Duodenal mucosa (tissue), 2 donors: ENCODE measurements around the gene DOK3.
"Not testable (repeated sequence)": the region's sequence is repeated elsewhere in the genome, so short reads cannot be mapped to it uniquely, and the experiment has no call there.

Experiments
- H3K27ac ChIP-seq: one replicate; pipeline ENCODE4 v1.7.0; 2013; ENCODE audit warnings: low read depth, low read length
- H3K27me3 ChIP-seq, 2 donors: one replicate each; pipeline ENCODE4 v1.7.0; 2013; ENCODE audit warnings: low read length in 2 of 2, control low read depth in 1 of 2; ENCODE audit not compliant: insufficient read depth in 2 of 2, control insufficient read depth in 1 of 2
- H3K36me3 ChIP-seq, 2 donors: one replicate each; pipeline ENCODE4 v1.7.0; 2013; ENCODE audit warnings: low read length in 2 of 2, control low read depth in 1 of 2; ENCODE audit not compliant: insufficient read depth in 2 of 2, control insufficient read depth in 1 of 2
- H3K4me1 ChIP-seq, 2 donors: one replicate each; pipeline ENCODE4 v1.7.0; 2013; ENCODE audit warnings: low read length in 2 of 2, control low read depth in 1 of 2; ENCODE audit not compliant: insufficient read depth in 2 of 2, control insufficient read depth in 1 of 2
- H3K4me3 ChIP-seq, 2 donors: one replicate each; pipeline ENCODE4 v1.7.0; 2013; ENCODE audit warnings: low read length in 2 of 2, low read depth in 1 of 2
- H3K9ac ChIP-seq, 2 donors: one replicate each; pipeline ENCODE4 v1.7.0; 2013; ENCODE audit warnings: low read length in 2 of 2, low read depth in 1 of 2
- H3K9me3 ChIP-seq, 2 donors: one replicate each; pipeline ENCODE4 v1.7.0; 2013; ENCODE audit warnings: low read length in 2 of 2, control low read depth in 1 of 2; ENCODE audit not compliant: control insufficient read depth in 1 of 2

Gene DOK3

DNA sequence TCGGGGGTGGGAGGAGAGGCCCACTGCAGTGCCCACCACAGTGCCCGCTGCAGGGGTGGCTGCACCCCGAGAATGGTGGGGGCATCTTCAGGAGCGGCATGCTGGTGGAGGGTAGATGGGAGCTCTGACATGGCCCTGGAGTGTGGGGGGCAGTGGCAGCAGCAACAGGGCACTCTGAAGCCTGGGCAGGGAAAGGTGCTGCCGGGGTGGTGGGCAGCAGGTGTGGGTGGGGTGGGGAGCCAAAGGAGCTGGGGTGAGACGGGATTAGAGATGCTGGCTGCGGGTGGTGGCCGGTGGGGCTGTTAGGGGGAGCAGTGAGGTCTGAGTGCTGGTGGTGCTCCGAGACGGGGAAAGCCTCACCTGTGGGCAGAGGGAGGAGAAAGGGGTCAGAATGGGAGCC is 26.8 kb upstream of the DOK3 start:
- H3K27me3 ChIP-seq: no peaks in the 10 kb centered on the region
- H3K27ac ChIP-seq: no peak overlapping the region
- peaks cover 46 to 65% of the 10 kb centered on the region in 2 donors for H3K36me3 ChIP-seq
- no peak overlapping the region for H3K9ac ChIP-seq
- H3K4me3 ChIP-seq: no peak overlapping the region
- no peaks in the 10 kb centered on the region for H3K4me1 ChIP-seq
- H3K9me3 ChIP-seq: no peaks in the 10 kb centered on the region

- no peak overlapping the region for H3K27ac ChIP-seq
- H3K4me3 ChIP-seq: no peak overlapping the region
- no peak overlapping the region for H3K9ac ChIP-seq
- no peaks in the 10 kb centered on the region for H3K27me3 ChIP-seq
- no peaks in the 10 kb centered on the region for H3K9me3 ChIP-seq
- no peaks in the 10 kb centered on the region for H3K4me1 ChIP-seq
- peaks cover 55 to 76% of the 10 kb centered on the region in 2 donors for H3K36me3 ChIP-seq
Observed at GRCh38 chr5:177535125-177535524, 25.5 kb upstream of the DOK3 start.

DNA sequence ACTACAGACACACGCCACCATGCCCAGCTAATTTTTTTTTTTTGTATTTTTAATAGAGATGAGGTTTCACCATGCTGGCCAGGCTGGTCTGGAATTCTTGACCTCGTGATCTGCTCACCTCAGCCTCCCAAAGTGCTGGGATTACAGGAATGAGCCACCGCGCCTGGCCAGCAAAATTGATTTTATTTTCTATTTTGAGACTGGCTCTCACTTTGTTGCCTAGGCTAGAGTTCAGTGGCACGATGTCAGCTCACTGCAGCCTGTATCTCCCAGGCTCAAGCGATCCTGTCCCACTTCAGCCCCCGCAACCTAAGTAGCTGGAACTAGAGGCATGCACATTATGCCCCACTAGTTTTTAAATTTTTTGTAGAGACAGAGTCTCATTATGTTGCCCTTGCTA is 24.8 kb upstream of the DOK3 start:
- not testable (repeated sequence) for H3K27me3 ChIP-seq, H3K4me3 ChIP-seq, H3K9ac ChIP-seq, H3K9me3 ChIP-seq, H3K27ac ChIP-seq, H3K4me1 ChIP-seq
- peaks cover 62 to 79% of the 10 kb centered on the region in 2 donors for H3K36me3 ChIP-seq

DNA sequence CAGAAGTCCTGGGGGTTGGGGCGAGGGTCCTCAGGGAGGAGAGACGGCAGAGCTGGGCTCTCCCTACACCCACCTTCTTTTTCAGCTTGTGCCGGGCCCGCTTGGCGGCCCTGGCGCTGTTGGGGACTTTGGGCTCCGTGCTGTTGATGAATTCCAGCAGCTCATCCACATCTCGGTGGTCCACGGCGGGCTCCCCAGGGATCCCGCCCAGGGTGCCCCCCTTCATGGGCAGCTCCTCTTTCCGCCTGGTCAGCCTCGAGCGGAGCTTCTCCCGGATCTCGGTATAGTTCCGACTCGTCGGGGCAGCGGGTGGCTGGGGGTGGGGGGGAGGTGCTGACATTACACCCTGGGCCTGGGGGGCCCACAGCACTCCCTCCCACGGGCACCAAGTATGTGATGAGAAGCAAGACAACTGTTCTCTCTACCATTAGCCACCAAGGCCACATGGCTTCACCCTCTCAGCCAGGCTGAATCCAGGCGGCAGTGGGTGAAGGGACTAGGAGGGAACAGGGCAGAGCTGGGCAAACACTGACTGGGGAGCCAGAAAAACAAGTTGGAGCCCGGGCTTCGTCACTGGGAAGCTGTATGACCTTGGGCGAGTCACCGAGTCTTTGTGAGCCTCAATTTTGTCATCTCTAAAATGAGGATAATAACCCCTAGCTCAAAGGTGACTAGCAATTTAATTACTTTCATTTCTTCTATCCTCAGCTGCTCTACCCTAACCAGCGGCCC is 21.7 kb upstream of the DOK3 start:
- Histone ChIP-seq H3K27me3 (no peaks in the 10 kb centered on the region), H3K36me3 (peaks cover 51 to 79% of the 10 kb centered on the region in 2 donors), H3K4me3 (no peak overlapping the region), H3K9ac (no peak overlapping the region), H3K4me1 (no peaks in the 10 kb centered on the region), H3K27ac (no peak overlapping the region), H3K9me3 (no peaks in the 10 kb centered on the region)

GRCh38 chr5:177530638-177531037 is 21.0 kb upstream of the DOK3 start:
- no peaks in the 10 kb centered on the region for H3K9me3 ChIP-seq
- H3K9ac ChIP-seq: no peak overlapping the region
- no peak overlapping the region for H3K27ac ChIP-seq
- H3K4me3 ChIP-seq: no peak overlapping the region
- no peaks in the 10 kb centered on the region for H3K4me1 ChIP-seq
- peaks cover 57 to 80% of the 10 kb centered on the region in 2 donors for H3K36me3 ChIP-seq
- H3K27me3 ChIP-seq: no peaks in the 10 kb centered on the region

DNA sequence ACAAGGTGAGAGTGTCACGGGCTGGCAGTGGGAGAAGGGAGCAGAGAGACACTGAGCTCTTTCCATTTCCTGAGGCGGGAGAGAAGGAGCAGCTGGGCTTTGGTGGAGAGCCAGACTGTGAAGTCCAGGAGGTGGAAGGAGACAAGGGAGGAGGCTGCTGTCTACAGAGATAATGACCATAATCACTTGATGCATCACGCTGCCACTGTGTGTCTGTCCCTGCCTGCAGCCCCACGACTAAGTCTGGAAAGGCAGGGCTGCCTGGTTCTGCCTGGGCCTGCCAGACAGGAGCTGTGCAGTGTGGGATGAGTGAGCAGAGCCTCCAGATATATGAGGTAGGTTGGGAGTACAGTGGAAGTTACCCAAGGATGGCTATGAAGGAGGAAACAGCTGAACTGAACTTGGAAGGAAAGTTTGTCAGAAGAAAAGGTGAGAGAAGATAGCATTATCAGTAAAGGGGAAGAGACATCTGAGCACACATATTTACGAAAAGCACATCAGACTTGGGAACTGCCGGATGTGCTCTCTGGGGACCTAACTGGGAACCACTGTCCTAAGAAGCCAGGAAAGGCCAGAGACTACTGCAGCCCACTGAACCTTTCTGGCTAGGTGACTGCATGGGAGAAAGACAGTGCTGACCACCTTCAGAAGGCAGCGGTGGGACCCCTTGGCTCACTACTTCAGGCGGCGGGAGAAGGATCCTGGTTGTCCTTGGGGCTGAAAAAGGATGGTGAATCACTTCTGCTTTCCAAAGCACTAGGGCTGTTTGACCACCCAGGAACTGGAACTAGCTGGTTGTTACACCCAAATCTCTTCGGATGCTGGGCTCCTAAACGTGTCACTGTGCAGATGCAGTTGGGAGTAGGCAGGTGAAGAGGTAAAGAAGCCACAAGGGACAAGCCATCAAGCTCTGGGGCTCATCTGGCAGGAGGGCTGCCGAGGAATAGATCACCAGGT is 19.9 kb upstream of the DOK3 start:
- Histone ChIP-seq H3K27ac (no peak overlapping the region), H3K27me3 (no peaks in the 10 kb centered on the region), H3K4me1 (no peaks in the 10 kb centered on the region), H3K9ac (no peak overlapping the region), H3K9me3 (no peaks in the 10 kb centered on the region), H3K36me3 (peaks cover 55 to 89% of the 10 kb centered on the region in 2 donors), H3K4me3 (no peak overlapping the region)

DNA sequence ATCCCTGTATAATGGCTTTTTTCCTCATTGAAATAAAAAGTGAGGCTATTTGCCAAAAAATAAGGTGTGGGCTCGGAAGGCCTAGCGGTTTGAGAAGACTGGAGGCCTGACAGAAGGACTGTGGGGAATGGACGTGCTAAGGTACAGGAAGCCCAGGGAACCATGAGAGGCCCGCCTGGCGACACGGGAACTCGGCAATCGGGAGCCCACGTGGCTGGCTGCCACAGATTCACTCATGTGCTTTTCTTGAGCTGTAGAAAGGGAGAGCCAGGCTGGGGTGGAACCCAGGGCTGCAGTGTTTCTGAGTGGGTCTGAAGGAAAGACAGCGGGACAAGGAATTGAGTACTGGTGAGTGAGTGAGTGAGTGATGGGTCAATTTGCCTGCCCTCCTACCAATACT is 19.0 kb upstream of the DOK3 start:
- Histone ChIP-seq H3K27me3 (no peaks in the 10 kb centered on the region), H3K27ac (no peak overlapping the region), H3K36me3 (peaks cover 54 to 93% of the 10 kb centered on the region in 2 donors), H3K4me3 (no peak overlapping the region), H3K9ac (no peak overlapping the region), H3K4me1 (no peaks in the 10 kb centered on the region), H3K9me3 (no peaks in the 10 kb centered on the region)

- Histone ChIP-seq H3K9ac (no peak overlapping the region), H3K9me3 (no peaks in the 10 kb centered on the region), H3K4me1 (no peaks in the 10 kb centered on the region), H3K27me3 (no peaks in the 10 kb centered on the region), H3K36me3 (peaks cover 49 to 90% of the 10 kb centered on the region in 2 donors), H3K27ac (no peak overlapping the region), H3K4me3 (no peak overlapping the region)
Observed at GRCh38 chr5:177527595-177527994, 18.0 kb upstream of the DOK3 start.

DNA sequence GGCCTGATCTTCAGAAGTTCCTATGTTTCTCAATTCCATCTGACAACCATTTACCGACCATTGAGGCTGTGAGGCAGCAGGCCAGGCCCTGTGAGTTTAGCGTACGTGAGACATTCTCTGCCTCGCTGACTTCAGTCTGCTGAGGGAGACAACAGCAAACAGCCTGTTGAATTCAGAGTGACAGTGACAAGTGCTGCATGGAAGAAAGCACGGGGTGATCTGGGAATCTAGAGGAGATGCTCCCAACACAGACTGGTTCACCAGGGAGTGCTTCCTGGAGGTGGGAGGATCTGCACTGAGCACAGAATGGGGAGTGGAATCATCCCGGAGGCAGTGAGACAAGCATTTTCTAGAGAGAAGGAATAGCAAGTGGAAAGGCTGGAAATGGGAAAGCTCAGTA is 17.2 kb upstream of the DOK3 start:
- H3K9ac ChIP-seq: no peak overlapping the region
- no peaks in the 10 kb centered on the region for H3K27me3 ChIP-seq
- H3K4me1 ChIP-seq: no peaks in the 10 kb centered on the region
- H3K27ac ChIP-seq: no peak overlapping the region
- H3K9me3 ChIP-seq: no peaks in the 10 kb centered on the region
- H3K4me3 ChIP-seq: no peak overlapping the region
- peaks cover 43 to 85% of the 10 kb centered on the region in 2 donors for H3K36me3 ChIP-seq

DNA sequence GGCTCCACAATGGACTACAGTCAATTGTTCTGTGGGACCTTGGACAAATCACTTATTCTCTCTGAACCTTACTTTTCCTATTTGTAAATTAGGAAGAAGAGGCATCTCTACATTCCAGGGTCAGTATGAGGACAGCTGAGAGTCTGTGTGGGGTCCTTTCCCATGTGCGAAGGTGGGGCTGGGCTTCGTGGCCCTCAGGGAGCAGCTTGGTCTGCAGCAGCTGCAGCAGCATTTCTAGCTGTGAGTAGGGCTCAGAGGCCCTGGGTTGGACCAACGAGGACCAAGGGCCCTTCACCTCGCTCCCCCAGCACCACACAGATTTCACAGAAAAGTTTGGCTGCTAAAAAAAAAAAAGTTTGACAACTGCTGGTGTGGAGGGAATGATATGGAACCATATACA is 16.6 kb upstream of the DOK3 start:
- Histone ChIP-seq H3K9me3 (no peaks in the 10 kb centered on the region), H3K4me1 (no peaks in the 10 kb centered on the region), H3K9ac (no peak overlapping the region), H3K27me3 (no peaks in the 10 kb centered on the region), H3K27ac (no peak overlapping the region), H3K36me3 (peaks cover 46 to 87% of the 10 kb centered on the region in 2 donors), H3K4me3 (no peak overlapping the region)
